Right renal pelvis (tissue), 4 donors: ENCODE measurements around the gene IL36A. TPM values are rescaled to one million over a fixed set of nuclear protein-coding genes. Genes with fewer than 3 reads are reported as not detected.

ENCODE experiments used
- DNase-seq, 4 donors: peaks; one replicate each; pipeline ENCODE4 v3.0.0-alpha.2; 2013; ENCODE audit warnings: low read depth in 4 of 4, low spot score in 3 of 4, missing footprints in 1 of 4
- polyA plus RNA-seq, 4 donors: library from polyadenylated mRNA; unstranded; fragments of 120-200 nt; gene quantifications; one replicate each; pipeline ENCODE4 v1.2.1, GENCODE V29; 2013; ENCODE audit not compliant: insufficient read length in 4 of 4

The IL36A gene
- not detected for polyA plus RNA-seq

GRCh38 chr2:113005030-113005509 lies at the start of gene IL36A:
Gene IL36A, plus strand, starts transcription at chr2:113005459. Its CDS starts 413 bp downstream, at chr2:113005872.
- DNase-seq, result no peak

- DNase-seq, result no peak
Measured at GRCh38 chr2:112957511-112957910, 47.7 kb upstream of the IL36A start.

GRCh38 chr2:112958428-112959108 lies 46.7 kb upstream of the IL36A start:
- peak; percentile 8 to 41 (median 30) for DNase-seq

GRCh38 chr2:112959109-112959812 lies 46.0 kb upstream of the IL36A start:
- DNase-seq, result no peak

- DNase-seq, result no peak
Measured at GRCh38 chr2:112960230-112960825, 44.9 kb upstream of the IL36A start.

GRCh38 chr2:112962308-112963175 lies 42.7 kb upstream of the IL36A start:
- no peak for DNase-seq

- DNase-seq, result no peak
Measured at GRCh38 chr2:112967023-112967422, 38.2 kb upstream of the IL36A start.

GRCh38 chr2:112972423-112973086 lies 32.7 kb upstream of the IL36A start:
- DNase-seq, result no peak

- no peak for DNase-seq
Measured at GRCh38 chr2:112973156-112973555, 32.1 kb upstream of the IL36A start.

- DNase-seq, result no peak
Measured at GRCh38 chr2:112977559-112978056, 27.7 kb upstream of the IL36A start, which contains the start of gene IL36G. Gene IL36G, plus strand, starts transcription at chr2:112978006. Its CDS starts 633 bp downstream, at chr2:112978639.

- no peak for DNase-seq
Measured at GRCh38 chr2:112979731-112980130, 25.5 kb upstream of the IL36A start.

GRCh38 chr2:112980537-112980936 lies 24.7 kb upstream of the IL36A start:
- DNase-seq, result no peak

GRCh38 chr2:112985090-112985489 lies 20.2 kb upstream of the IL36A start:
- no peak for DNase-seq

- no peak for DNase-seq
Measured at GRCh38 chr2:112989611-112990010, 15.6 kb upstream of the IL36A start.

- no peak for DNase-seq
Measured at GRCh38 chr2:112993831-112994230, 11.4 kb upstream of the IL36A start.

- no peak for DNase-seq
Measured at GRCh38 chr2:112994648-112995047, 10.6 kb upstream of the IL36A start.

- no peak for DNase-seq
Measured at GRCh38 chr2:112995346-112995920, 9.8 kb upstream of the IL36A start.

- DNase-seq, result no peak
Measured at GRCh38 chr2:112996635-112997034, 8.6 kb upstream of the IL36A start.

GRCh38 chr2:112997151-112997550 lies 8.1 kb upstream of the IL36A start:
- DNase-seq, result no peak
